H9 (cell line): Measurements from ENCODE around the gene MKRN2OS. TPM values are rescaled to one million over a fixed set of nuclear protein-coding genes. Genes with fewer than 3 reads are reported as not detected.

ENCODE experiments used
- DNase-seq: peaks from one replicate; pipeline ENCODE4 v3.0.0-alpha.2; 2017
- H2AFZ ChIP-seq: one replicate; pipeline ENCODE4 v1.6.1; 2013; ENCODE audit warnings: mild to moderate bottlenecking, low read length, control low read depth, moderate library complexity
- H2AK5ac ChIP-seq: 2 replicates; pipeline ENCODE4 v1.6.1; 2013; ENCODE audit warnings: low read length, control low read depth, mixed read lengths; ENCODE audit not compliant: insufficient read length
- H2BK120ac ChIP-seq: one replicate; pipeline ENCODE4 v1.6.1; 2013; ENCODE audit warnings: low read depth, mild to moderate bottlenecking, low read length, control low read depth, inconsistent platforms; ENCODE audit not compliant: poor library complexity, severe bottlenecking
- H2BK12ac ChIP-seq: 2 replicates; pipeline ENCODE4 v1.6.1; 2013; ENCODE audit warnings: low read length, control low read depth, mixed read lengths, low read depth; ENCODE audit not compliant: insufficient read length
- H2BK15ac ChIP-seq: 2 replicates; pipeline ENCODE4 v1.6.1; 2013; ENCODE audit warnings: low read depth, low read length, control low read depth
- H2BK20ac ChIP-seq: one replicate; pipeline ENCODE4 v1.6.1; 2013; ENCODE audit warnings: low read depth, mild to moderate bottlenecking, low read length, control low read depth, inconsistent platforms; ENCODE audit not compliant: poor library complexity, severe bottlenecking
- H2BK5ac ChIP-seq: 2 replicates; pipeline ENCODE4 v1.6.1; 2013; ENCODE audit warnings: low read length, control low read depth, mixed read lengths; ENCODE audit not compliant: insufficient read length
- H3K14ac ChIP-seq: 2 replicates; pipeline ENCODE4 v1.6.1; 2013; ENCODE audit warnings: low read length, control low read depth; ENCODE audit not compliant: insufficient read depth
- H3K18ac ChIP-seq: 2 replicates; pipeline ENCODE4 v1.6.1; 2013; ENCODE audit warnings: low read depth, mild to moderate bottlenecking, mixed read lengths, low read length, control low read depth; ENCODE audit not compliant: insufficient read length
- H3K23ac ChIP-seq: 2 replicates; pipeline ENCODE4 v1.6.1; 2013; ENCODE audit warnings: low read length, control low read depth, mixed read lengths, low read depth; ENCODE audit not compliant: insufficient read length
- H3K23me2 ChIP-seq: 2 replicates; pipeline ENCODE4 v1.6.1; 2013; ENCODE audit warnings: low read depth, mild to moderate bottlenecking, mixed read lengths, low read length, control low read depth; ENCODE audit not compliant: insufficient read length, poor library complexity, severe bottlenecking
- H3K27ac ChIP-seq: 2 replicates; pipeline ENCODE4 v1.5.1; 2013; ENCODE audit warnings: low read length, control low read depth, mixed read lengths, low read depth; ENCODE audit not compliant: insufficient read length
- H3K27me3 ChIP-seq: 2 replicates; pipeline ENCODE4 v1.6.1; 2013; ENCODE audit warnings: low read length, control low read depth, inconsistent platforms; ENCODE audit not compliant: insufficient read depth
- H3K4ac ChIP-seq: 2 replicates; pipeline ENCODE4 v1.6.1; 2013; ENCODE audit warnings: low read depth, mild to moderate bottlenecking, control low read depth, inconsistent platforms, low read length, moderate library complexity
- H3K4me1 ChIP-seq: 2 replicates; pipeline ENCODE4 v1.6.1; 2013; ENCODE audit warnings: low read length, control low read depth, inconsistent platforms; ENCODE audit not compliant: insufficient read depth
- H3K4me2 ChIP-seq: 2 replicates; pipeline ENCODE4 v1.6.1; 2013; ENCODE audit warnings: low read length, control low read depth, mixed read lengths; ENCODE audit not compliant: insufficient read length, insufficient read depth
- H3K56ac ChIP-seq: 2 replicates; pipeline ENCODE4 v1.6.1; 2013; ENCODE audit warnings: low read depth, mild to moderate bottlenecking, mixed read lengths, low read length, control low read depth; ENCODE audit not compliant: insufficient read length
- H3K79me1 ChIP-seq: 2 replicates; pipeline ENCODE4 v1.6.1; 2013; ENCODE audit warnings: low read depth, mild to moderate bottlenecking, moderate library complexity, low read length, control low read depth, inconsistent platforms; ENCODE audit not compliant: insufficient read depth, poor library complexity, severe bottlenecking
- H3K79me2 ChIP-seq: 2 replicates; pipeline ENCODE4 v1.6.1; 2013; ENCODE audit warnings: low read length, control low read depth, inconsistent platforms; ENCODE audit not compliant: insufficient read depth
- H3K9ac ChIP-seq: 2 replicates; pipeline ENCODE4 v1.6.1; 2013; ENCODE audit warnings: low read length, control low read depth, mixed read lengths; ENCODE audit not compliant: insufficient read length; ENCODE audit errors: extremely low read depth
- H3K9me3 ChIP-seq: one replicate; pipeline ENCODE4 v1.6.1; 2013; ENCODE audit warnings: low read depth, low read length, inconsistent platforms; ENCODE audit not compliant: control insufficient read depth
- H3T11ph ChIP-seq: one replicate; pipeline ENCODE4 v1.6.1; 2013; ENCODE audit warnings: mild to moderate bottlenecking, low read length, control low read depth, inconsistent platforms
- H4K20me1 ChIP-seq: one replicate; pipeline ENCODE4 v1.6.1; 2013; ENCODE audit not compliant: control insufficient read depth, insufficient read length, insufficient read depth
- H4K5ac ChIP-seq: 2 replicates; pipeline ENCODE4 v1.6.1; 2013; ENCODE audit warnings: low read depth, mild to moderate bottlenecking, mixed read lengths, low read length, control low read depth; ENCODE audit not compliant: insufficient read length
- H4K8ac ChIP-seq: replicated peaks from 2 replicates; pipeline ENCODE4 v1.6.1; 2013; ENCODE audit warnings: low read length, control low read depth, mixed read lengths, low read depth; ENCODE audit not compliant: insufficient read length
- H4K91ac ChIP-seq: 2 replicates; pipeline ENCODE4 v1.6.1; 2013; ENCODE audit warnings: low read depth, mild to moderate bottlenecking, moderate library complexity, mixed read lengths, low read length, control low read depth; ENCODE audit not compliant: insufficient read length
- H3K27ac Mint-ChIP-seq, 3 experiments: 2 replicates in 2 of 3; 3 replicates in 1 of 3; pipeline ENCODE4 v1.8.0; 2020 to 2021; ENCODE audit warnings: mixed read lengths in 3 of 3, mild to moderate bottlenecking in 1 of 3, moderate library complexity in 1 of 3
- H3K27me3 Mint-ChIP-seq: 2 replicates; pipeline ENCODE4 v1.8.0; 2021; ENCODE audit warnings: low read depth, mild to moderate bottlenecking, moderate library complexity, mixed read lengths
- H3K36me3 Mint-ChIP-seq, 3 experiments: 2 replicates in 2 of 3; 3 replicates in 1 of 3; pipeline ENCODE4 v1.8.0; 2020 to 2021; ENCODE audit warnings: low read depth in 3 of 3, mixed read lengths in 3 of 3; ENCODE audit not compliant: insufficient read depth in 1 of 3
- H3K4me1 Mint-ChIP-seq, 2 experiments: 2 replicates each; pipeline ENCODE4 v1.8.0; 2020; ENCODE audit warnings: mixed read lengths in 2 of 2
- H3K4me3 Mint-ChIP-seq, 2 experiments: 2 replicates in 1 of 2; 3 replicates in 1 of 2; pipeline ENCODE4 v1.8.0; 2020 to 2021; ENCODE audit warnings: mild to moderate bottlenecking in 2 of 2, mixed read lengths in 2 of 2, moderate library complexity in 1 of 2
- H3K9me3 Mint-ChIP-seq, 2 experiments: 2 replicates in 1 of 2; 3 replicates in 1 of 2; pipeline ENCODE4 v1.8.0; 2020; ENCODE audit warnings: mild to moderate bottlenecking in 2 of 2, mixed read lengths in 2 of 2, moderate library complexity in 1 of 2
- WGBS: extraction: QIAGEN DNeasy Blood & Tissue Kit; methylation state at CpG from one replicate; pipeline ENCODE4 v1.1.7; 2013; ENCODE audit warnings: missing lambda C conversion rate, low lambda C conversion rate, mixed read lengths; ENCODE audit not compliant: insufficient read length; ENCODE audit errors: extremely low coverage; 5-methylcytosine and 5-hydroxymethylcytosine counted together
- total RNA-seq: library from RNA; stranded (reverse); gene quantifications from 2 replicates; pipeline ENCODE4 v1.2.1, GENCODE V29; 2021
- TF ChIP-seq, protein P1 (sequence below): fragments of 200-600 bp; sonication (generic); conservative IDR thresholded peaks from 3 replicates; pipeline ENCODE4 v1.8.0; 2021; ENCODE audit warnings: antibody characterized with exemption, mild to moderate bottlenecking

MKRN2OS gene
- total RNA-seq, 1 experiment from 2014 or later, result 0.44 TPM

GRCh38 chr3:12496453-12496761 lies 48.9 kb downstream of the MKRN2OS start:
- H3K27ac ChIP-seq, result no peak overlapping the region
- no peaks in the 10 kb centered on the region for H3K27me3 ChIP-seq
- H4K91ac ChIP-seq, result no peak overlapping the region
- H3K4me2 ChIP-seq, result no peak overlapping the region
- H3K27me3 Mint-ChIP-seq, result no peaks in the 10 kb centered on the region
- H3K56ac ChIP-seq, result no peak overlapping the region
- no peak overlapping the region for H2BK15ac ChIP-seq
- H2BK5ac ChIP-seq, result no peak overlapping the region
- no peak for DNase-seq
- no peak overlapping the region for H3K4me3 Mint-ChIP-seq
- H3K9me3 Mint-ChIP-seq, result no peaks in the 10 kb centered on the region
- H3K9ac ChIP-seq, result no peak overlapping the region
- TF ChIP-seq, protein P1, sequence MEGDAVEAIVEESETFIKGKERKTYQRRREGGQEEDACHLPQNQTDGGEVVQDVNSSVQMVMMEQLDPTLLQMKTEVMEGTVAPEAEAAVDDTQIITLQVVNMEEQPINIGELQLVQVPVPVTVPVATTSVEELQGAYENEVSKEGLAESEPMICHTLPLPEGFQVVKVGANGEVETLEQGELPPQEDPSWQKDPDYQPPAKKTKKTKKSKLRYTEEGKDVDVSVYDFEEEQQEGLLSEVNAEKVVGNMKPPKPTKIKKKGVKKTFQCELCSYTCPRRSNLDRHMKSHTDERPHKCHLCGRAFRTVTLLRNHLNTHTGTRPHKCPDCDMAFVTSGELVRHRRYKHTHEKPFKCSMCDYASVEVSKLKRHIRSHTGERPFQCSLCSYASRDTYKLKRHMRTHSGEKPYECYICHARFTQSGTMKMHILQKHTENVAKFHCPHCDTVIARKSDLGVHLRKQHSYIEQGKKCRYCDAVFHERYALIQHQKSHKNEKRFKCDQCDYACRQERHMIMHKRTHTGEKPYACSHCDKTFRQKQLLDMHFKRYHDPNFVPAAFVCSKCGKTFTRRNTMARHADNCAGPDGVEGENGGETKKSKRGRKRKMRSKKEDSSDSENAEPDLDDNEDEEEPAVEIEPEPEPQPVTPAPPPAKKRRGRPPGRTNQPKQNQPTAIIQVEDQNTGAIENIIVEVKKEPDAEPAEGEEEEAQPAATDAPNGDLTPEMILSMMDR, result no peak
- no peak overlapping the region for H3K14ac ChIP-seq
- H3K79me1 ChIP-seq, result no peaks in the 10 kb centered on the region
- peaks cover 30 to 75% (median 62%) of the 10 kb centered on the region in 3 experiments; a peak in 6 of 7 replicates for H3K36me3 Mint-ChIP-seq
- no peak overlapping the region for H3K27ac Mint-ChIP-seq
- H3K23ac ChIP-seq, result no peak overlapping the region
- no peak overlapping the region for H3K4ac ChIP-seq
- no peak overlapping the region for H2BK120ac ChIP-seq
- H3K4me1 ChIP-seq, result no peaks in the 10 kb centered on the region
- H3K18ac ChIP-seq, result no peak overlapping the region
- H4K20me1 ChIP-seq, result no peaks in the 10 kb centered on the region
- H2AK5ac ChIP-seq, result no peak overlapping the region
- no peak overlapping the region for H4K8ac ChIP-seq
- H4K5ac ChIP-seq, result no peak overlapping the region
- no peak overlapping the region for H2BK12ac ChIP-seq
- H3T11ph ChIP-seq, result no peak overlapping the region
- no peak overlapping the region for H2BK20ac ChIP-seq
- H3K4me1 Mint-ChIP-seq, result no peaks in the 10 kb centered on the region; a peak in 1 of 4 replicates
- no peaks in the 10 kb centered on the region for H3K9me3 ChIP-seq
- no CpG with 5 or more reads among the region's 1 CpG for WGBS
- H3K79me2 ChIP-seq, result no peaks in the 10 kb centered on the region
- H3K23me2 ChIP-seq, result no peaks in the 10 kb centered on the region
- H2AFZ ChIP-seq, result no peak overlapping the region
